ENCODE results near the gene JAML.

- TF ChIP-seq SUZ12 (IDR thresholded peaks at IDR 0.05; ENCODE audit: extremely low read depth, insufficient read depth, insufficient read length) (no peak), ZNF274 (IDR thresholded peaks at IDR 0.05; ENCODE audit: low read depth, low read length) (no peak)
These were observed 8.6 kb upstream of the JAML start for GRCh38 chr11:118233377-118233776.
